C4-2B (cell line): ENCODE data around the gene GAS2L1.

Experiments used
- CTCF ChIP-seq: fragments of 450-650 bp; conservative IDR thresholded peaks from 2 replicates; pipeline ENCODE4 v1.5.1; 2017; ENCODE audit warnings: mild to moderate bottlenecking
- ZFX ChIP-seq: fragments of 450-650 bp; IDR thresholded peaks from 2 replicates; pipeline ENCODE4 v1.6.1; 2017

- TF ChIP-seq CTCF (no peak), ZFX (no peak)
Observed at GRCh38 chr22:29345932-29346331, 39.5 kb downstream of the GAS2L1 start.
